ENCODE measurements around the gene TRPC3. TPM values are rescaled to one million over a fixed set of nuclear protein-coding genes. Genes with fewer than 3 reads are reported as not detected.

TRPC3 gene
- total and polyA plus RNA-seq, 9 donors = 0.11 to 1.4 (median 0.30) TPM

DNA sequence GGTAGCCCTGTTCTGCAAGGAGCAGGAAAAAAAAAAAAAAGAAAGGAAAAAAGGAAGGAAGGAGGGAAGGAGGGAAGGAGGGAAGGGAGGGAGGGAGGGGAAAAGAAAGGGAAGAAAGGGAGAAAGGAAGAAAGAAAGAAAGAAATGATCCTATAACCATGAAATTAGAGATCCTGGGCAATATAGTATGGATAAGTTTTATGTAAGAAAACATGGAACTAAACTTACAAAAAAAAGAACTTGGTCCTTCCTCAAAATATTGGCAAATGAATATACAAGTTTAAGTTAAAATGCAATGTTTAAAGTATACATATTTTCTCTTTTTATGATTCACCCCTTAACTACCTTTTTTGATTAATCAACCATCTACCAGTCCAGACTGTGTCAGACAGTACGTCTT is 100.5 kb downstream of the TRPC3 start:
- Histone ChIP-seq H3K36me3 (no peaks in the 10 kb centered on the region), H3K4me3 (no peak overlapping the region), H3K27me3 (no peaks in the 10 kb centered on the region), H3K27ac (no peak overlapping the region), H3K4me1 (ENCODE audit: insufficient read depth) (no peaks in the 10 kb centered on the region), H3K9me3 (no peaks in the 10 kb centered on the region)
- TF ChIP-seq, protein P1, sequence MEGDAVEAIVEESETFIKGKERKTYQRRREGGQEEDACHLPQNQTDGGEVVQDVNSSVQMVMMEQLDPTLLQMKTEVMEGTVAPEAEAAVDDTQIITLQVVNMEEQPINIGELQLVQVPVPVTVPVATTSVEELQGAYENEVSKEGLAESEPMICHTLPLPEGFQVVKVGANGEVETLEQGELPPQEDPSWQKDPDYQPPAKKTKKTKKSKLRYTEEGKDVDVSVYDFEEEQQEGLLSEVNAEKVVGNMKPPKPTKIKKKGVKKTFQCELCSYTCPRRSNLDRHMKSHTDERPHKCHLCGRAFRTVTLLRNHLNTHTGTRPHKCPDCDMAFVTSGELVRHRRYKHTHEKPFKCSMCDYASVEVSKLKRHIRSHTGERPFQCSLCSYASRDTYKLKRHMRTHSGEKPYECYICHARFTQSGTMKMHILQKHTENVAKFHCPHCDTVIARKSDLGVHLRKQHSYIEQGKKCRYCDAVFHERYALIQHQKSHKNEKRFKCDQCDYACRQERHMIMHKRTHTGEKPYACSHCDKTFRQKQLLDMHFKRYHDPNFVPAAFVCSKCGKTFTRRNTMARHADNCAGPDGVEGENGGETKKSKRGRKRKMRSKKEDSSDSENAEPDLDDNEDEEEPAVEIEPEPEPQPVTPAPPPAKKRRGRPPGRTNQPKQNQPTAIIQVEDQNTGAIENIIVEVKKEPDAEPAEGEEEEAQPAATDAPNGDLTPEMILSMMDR (IDR thresholded peaks at IDR 0.05) = no peak
- intact Hi-C loops (cut with DNase I) = no loop called here
- DNase-seq = no peak
- 94 to 98% (median 96%) methylated on average over 1 of the region's 1 CpG for WGBS, 3 donors

DNA sequence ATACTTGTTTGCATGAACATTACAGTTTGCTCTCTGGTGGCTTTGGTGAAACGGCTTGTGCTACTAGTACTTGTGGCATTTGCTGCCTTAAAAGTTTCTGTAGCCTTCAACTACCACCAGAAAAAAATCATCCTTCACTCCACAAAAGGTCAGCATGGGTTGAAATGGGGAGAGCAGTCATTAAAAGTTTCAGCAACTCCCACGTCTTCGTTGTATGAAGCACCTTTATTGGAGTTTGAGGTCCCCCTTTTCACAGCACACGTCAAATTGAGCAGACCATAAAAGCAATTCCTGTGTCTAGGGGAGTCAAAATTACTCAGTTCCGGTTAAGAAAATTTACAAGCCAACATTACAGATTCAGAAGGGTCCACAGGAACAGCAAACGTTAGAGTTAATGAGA is 105.2 kb downstream of the TRPC3 start:
- Histone ChIP-seq H3K4me3 (no peak overlapping the region), H3K9me3 (no peaks in the 10 kb centered on the region), H3K27me3 (no peaks in the 10 kb centered on the region), H3K36me3 (no peaks in the 10 kb centered on the region), H3K27ac (no peak overlapping the region), H3K4me1 (ENCODE audit: insufficient read depth) (no peaks in the 10 kb centered on the region)
- 62 to 72% (median 70%) methylated on average over 6 of the region's 6 CpGs for WGBS, 3 donors
- TF ChIP-seq EP300 (IDR thresholded peaks at IDR 0.05) (no peak), POLR2A (IDR thresholded peaks at IDR 0.05) (no peak)
- TF ChIP-seq, protein P1 (IDR thresholded peaks at IDR 0.05) = no peak
- intact Hi-C loops (cut with DNase I) = no loop called here
- no peak for DNase-seq

DNA sequence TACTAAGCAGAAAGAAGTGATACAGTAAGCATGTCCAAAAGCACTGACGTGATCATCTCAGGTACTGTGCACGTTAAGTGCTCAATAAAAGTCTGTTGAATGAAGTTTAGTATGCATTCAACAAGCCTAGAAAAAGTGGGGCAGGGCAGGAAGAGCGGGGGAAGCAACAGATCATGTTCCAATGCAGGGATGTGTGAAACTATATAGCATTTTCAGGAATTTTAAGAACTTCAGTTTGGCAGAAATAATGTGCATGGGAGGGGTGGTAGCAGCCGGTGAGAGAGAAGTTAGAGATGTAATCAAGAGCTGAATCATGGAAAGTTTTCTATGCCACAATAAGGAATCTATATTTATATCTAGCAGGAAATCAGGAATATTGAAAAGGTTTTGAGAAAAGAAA is 109.0 kb downstream of the TRPC3 start:
- Histone ChIP-seq H3K9me3 (no peaks in the 10 kb centered on the region), H3K27me3 (no peaks in the 10 kb centered on the region), H3K4me3 (no peak overlapping the region), H3K36me3 (no peaks in the 10 kb centered on the region), H3K27ac (no peak overlapping the region), H3K4me1 (ENCODE audit: insufficient read depth) (no peaks in the 10 kb centered on the region)
- WGBS, 3 donors = 91 to 94% (median 93%) methylated on average over 4 of the region's 4 CpGs
- intact Hi-C loops (cut with DNase I) = no loop called here
- no peak for DNase-seq
- no peak for TF ChIP-seq POLR2A (IDR thresholded peaks at IDR 0.05)
- TF ChIP-seq, protein P1 (IDR thresholded peaks at IDR 0.05) = no peak
- TF ChIP-seq EP300 (IDR thresholded peaks at IDR 0.05) = no peak

DNA sequence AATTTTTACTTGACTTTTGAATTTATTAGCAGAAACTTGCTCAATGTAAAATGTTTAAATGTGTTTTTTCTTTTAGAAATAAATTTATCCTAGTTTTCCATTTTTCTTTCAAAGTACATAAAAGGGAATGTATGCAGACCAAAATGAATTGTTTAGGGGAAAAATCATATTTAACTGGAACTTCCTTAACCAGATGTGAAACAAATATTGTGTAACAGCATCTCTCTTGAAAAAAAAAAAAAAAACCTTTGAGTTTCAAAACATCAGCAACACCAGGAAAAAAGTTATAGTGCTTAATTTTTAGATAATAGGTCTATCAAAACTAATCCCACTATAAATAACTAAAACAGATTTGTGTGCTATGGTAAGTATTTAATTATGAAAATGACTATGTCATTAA is 113.7 kb downstream of the TRPC3 start:
- no peak for DNase-seq
- TF ChIP-seq POLR2A (IDR thresholded peaks at IDR 0.05) (no peak), EP300 (IDR thresholded peaks at IDR 0.05) (no peak)
- TF ChIP-seq, protein P1 (IDR thresholded peaks at IDR 0.05) = no peak
- Histone ChIP-seq H3K9me3 (no peaks in the 10 kb centered on the region), H3K27me3 (no peaks in the 10 kb centered on the region), H3K4me3 (no peak overlapping the region), H3K36me3 (no peaks in the 10 kb centered on the region), H3K27ac (no peak overlapping the region), H3K4me1 (ENCODE audit: insufficient read depth) (no peaks in the 10 kb centered on the region)
- intact Hi-C loops (cut with DNase I) = no loop called here

DNA sequence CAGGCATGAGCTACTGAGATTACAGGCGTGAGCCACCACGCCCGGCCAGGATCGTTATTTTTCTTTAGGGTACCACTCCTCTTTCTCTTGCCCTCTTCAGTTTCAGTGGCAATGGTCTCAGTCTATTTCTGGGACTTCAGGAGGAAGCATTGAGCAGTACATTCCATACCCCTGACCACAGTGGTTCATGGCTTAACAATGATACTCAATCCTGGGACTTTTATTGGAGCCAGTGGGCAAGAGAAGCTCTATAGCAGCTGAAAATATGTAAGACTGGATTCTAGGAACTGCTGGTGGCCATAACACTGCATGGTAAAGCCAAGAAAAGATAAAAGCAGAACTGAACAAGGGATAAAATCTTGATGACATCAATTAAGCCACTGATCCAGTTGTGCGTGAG is 122.3 kb downstream of the TRPC3 start:
- no peak overlapping the region for H3K27ac ChIP-seq
- no peaks in the 10 kb centered on the region for H3K4me1 ChIP-seq (ENCODE audit: insufficient read depth)
- no peaks in the 10 kb centered on the region for H3K9me3 ChIP-seq
- no peak for DNase-seq
- WGBS, 3 donors = 75 to 95% (median 85%) methylated on average over 5 of the region's 5 CpGs
- no peaks in the 10 kb centered on the region for H3K27me3 ChIP-seq
- H3K36me3 ChIP-seq = no peaks in the 10 kb centered on the region
- TF ChIP-seq EP300 (IDR thresholded peaks at IDR 0.05) (no peak), POLR2A (IDR thresholded peaks at IDR 0.05) (no peak)
- TF ChIP-seq, protein P1 (IDR thresholded peaks at IDR 0.05) = no peak
- no peak overlapping the region for H3K4me3 ChIP-seq
- intact Hi-C loops (cut with DNase I) = no loop called here

Measured in ovary (tissue), 9 donors.